Measurements from ENCODE around the gene PFN1.

PFN1 gene

DNA sequence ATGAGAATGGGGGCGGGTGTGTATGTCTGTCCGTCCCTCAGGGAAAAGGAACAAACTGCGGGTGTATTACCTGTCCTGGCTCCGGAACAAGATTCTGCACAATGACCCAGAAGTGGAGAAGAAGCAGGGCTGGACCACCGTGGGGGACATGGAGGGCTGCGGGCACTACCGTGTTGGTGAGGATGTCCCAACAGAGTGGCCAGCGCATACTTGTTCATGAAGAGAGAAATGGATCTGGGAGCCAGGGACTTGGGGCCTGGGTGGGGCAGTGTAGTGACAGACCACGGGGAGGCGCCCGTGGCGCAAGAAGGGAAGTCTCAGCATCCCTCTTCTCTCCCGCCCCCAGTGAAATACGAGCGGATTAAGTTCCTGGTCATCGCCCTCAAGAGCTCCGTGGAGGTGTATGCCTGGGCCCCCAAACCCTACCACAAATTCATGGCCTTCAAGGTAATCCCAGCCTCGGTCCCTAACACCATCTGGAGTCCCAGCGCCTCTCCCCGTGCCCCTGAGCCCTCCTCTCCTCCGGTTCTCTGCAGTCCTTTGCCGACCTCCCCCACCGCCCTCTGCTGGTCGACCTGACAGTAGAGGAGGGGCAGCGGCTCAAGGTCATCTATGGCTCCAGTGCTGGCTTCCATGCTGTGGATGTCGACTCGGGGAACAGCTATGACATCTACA is 52.5 kb downstream of the PFN1 start:
- no peak for DNase-seq
